HepG2 (cell line): ENCODE measurements around the gene FOSL2. TPM values are rescaled to one million over a fixed set of nuclear protein-coding genes. Genes with fewer than 3 reads are reported as not detected.
A peak's percentile ranks its signal among the peaks of the same experiment; 100 is the strongest.

ENCODE experiments used
- FOXC1 ChIP-seq: sonication (generic); formaldehyde crosslinking; IDR thresholded peaks from 2 replicates; pipeline ENCODE4 v1.8.0; 2022; ENCODE audit warnings: mild to moderate bottlenecking, missing genetic modification reagents, borderline replicate concordance
- HHEX ChIP-seq: IDR thresholded peaks from 2 replicates; pipeline ENCODE4 v1.6.1; 2016; ENCODE audit warnings: control low read depth
- MTA1 ChIP-seq: sonication (generic); formaldehyde crosslinking; IDR thresholded peaks from 2 replicates; pipeline ENCODE4 v1.4.0; 2020; ENCODE audit warnings: missing genetic modification reagents, mild to moderate bottlenecking, borderline replicate concordance
- SAP130 ChIP-seq: IDR thresholded peaks from 2 replicates; pipeline ENCODE4 v1.6.1; 2016; ENCODE audit warnings: low read depth
- SOX5 ChIP-seq: IDR thresholded peaks from 2 replicates; pipeline ENCODE4 v1.6.1; 2016; ENCODE audit warnings: borderline replicate concordance
- TEAD3 ChIP-seq: optimal IDR thresholded peaks from 2 replicates; pipeline ENCODE3; 2016; ENCODE audit warnings: borderline replicate concordance
- TGIF2 ChIP-seq: IDR thresholded peaks from 2 replicates; pipeline ENCODE4 v1.6.1; 2016; ENCODE audit warnings: control low read depth, missing compliant biosample characterization
- ZNF136 ChIP-seq: sonication (generic); formaldehyde crosslinking; IDR thresholded peaks from 2 replicates; pipeline ENCODE4 v1.8.1; 2022; ENCODE audit warnings: low read depth, mild to moderate bottlenecking, moderate library complexity, missing genetic modification reagents
- ZNF274 ChIP-seq: sonication (generic); formaldehyde crosslinking; IDR thresholded peaks from 2 replicates; pipeline ENCODE4 v1.5.1; 2020; ENCODE audit warnings: mild to moderate bottlenecking, missing genetic modification reagents
- ZNF382 ChIP-seq: sonication (generic); formaldehyde crosslinking; IDR thresholded peaks from 2 replicates; pipeline ENCODE4 v1.5.0; 2020; ENCODE audit warnings: missing genetic modification reagents, mild to moderate bottlenecking, borderline replicate concordance
- ZNF546 ChIP-seq: sonication (generic); formaldehyde crosslinking; conservative IDR thresholded peaks from 2 replicates; pipeline ENCODE4 v1.8.1; 2023; ENCODE audit warnings: mild to moderate bottlenecking, missing genetic modification reagents
- ZNF563 ChIP-seq: sonication (generic); formaldehyde crosslinking; IDR thresholded peaks from 2 replicates; pipeline ENCODE4 v1.8.0; 2022; ENCODE audit warnings: mild to moderate bottlenecking, moderate library complexity, missing genetic modification reagents
- ZNF569 ChIP-seq: sonication (generic); formaldehyde crosslinking; IDR thresholded peaks from 2 replicates; pipeline ENCODE4 v1.5.0; 2020; ENCODE audit warnings: mild to moderate bottlenecking, missing genetic modification reagents, moderate library complexity, borderline replicate concordance
- ZNF724P ChIP-seq: sonication (generic); formaldehyde crosslinking; IDR thresholded peaks from 2 replicates; pipeline ENCODE4 v1.8.0; 2022; ENCODE audit warnings: missing genetic modification reagents, borderline replicate concordance
- polyA plus RNA-seq, 8 experiments: library from polyadenylated mRNA; depleted of rRNA in 3 of 8; stranded (reverse) in 7 of 8; unstranded in 1 of 8; fragments of >200 nt; fragmentation: Illumina TruSeq in 4 of 8; extraction: Trizol in 4 of 8; gene quantifications; 2 replicates each; pipeline versions ENCODE4 v1.2.1 to v1.2.3, GENCODE V29; 2011 to 2016; ENCODE audit warnings: low read depth in 4 of 8, missing spikeins in 1 of 8, mixed read lengths in 1 of 8; ENCODE audit not compliant: insufficient read depth in 1 of 8
- total RNA-seq, 5 experiments: library from RNA; depleted of rRNA; stranded (reverse); fragments of >200 nt; fragmentation: Illumina TruSeq; extraction: Trizol; gene quantifications; 2 replicates each; pipeline ENCODE4 v1.2.3, GENCODE V29; 2016; ENCODE audit warnings: low read depth in 1 of 5
- TF ChIP-seq, protein P1 (sequence below): sonication (generic); formaldehyde crosslinking; IDR thresholded peaks from 2 replicates; pipeline ENCODE4 v1.5.0; 2020; ENCODE audit warnings: mild to moderate bottlenecking, missing genetic modification reagents, moderate library complexity
- TF ChIP-seq, protein P2 (sequence below): sonication (generic); formaldehyde crosslinking; IDR thresholded peaks from 2 replicates; pipeline ENCODE4 v1.5.1; 2020; ENCODE audit warnings: mild to moderate bottlenecking, missing genetic modification reagents, moderate library complexity
- TF ChIP-seq, protein P3 (sequence below): IDR thresholded peaks from 2 replicates; pipeline ENCODE4 v1.6.1; 2018; ENCODE audit warnings: missing genetic modification reagents, mild to moderate bottlenecking, missing compliant biosample characterization
- TF ChIP-seq, protein P4 (sequence below): sonication (generic); formaldehyde crosslinking; conservative IDR thresholded peaks from 2 replicates; pipeline ENCODE4 v1.5.0; 2020; ENCODE audit warnings: missing genetic modification reagents
- TF ChIP-seq, protein P5 (sequence below): sonication (generic); formaldehyde crosslinking; IDR thresholded peaks from 2 replicates; pipeline ENCODE4 v1.4.0; 2020; ENCODE audit warnings: missing genetic modification reagents
- TF ChIP-seq, protein P6 (sequence below): sonication (generic); formaldehyde crosslinking; IDR thresholded peaks from 2 replicates; pipeline ENCODE4 v1.5.1; 2020; ENCODE audit warnings: missing genetic modification reagents, mild to moderate bottlenecking, borderline replicate concordance
- TF ChIP-seq, protein P7 (sequence below): sonication (generic); formaldehyde crosslinking; IDR thresholded peaks from 2 replicates; pipeline ENCODE4 v1.4.0; 2020; ENCODE audit warnings: mild to moderate bottlenecking, missing genetic modification reagents

Gene FOSL2
- total and polyA plus RNA-seq, 2 of the 13 experiments (the other 11 are each of a cell fraction or from before 2014, with no cell fraction given) = 3.4 to 18.1 TPM

DNA sequence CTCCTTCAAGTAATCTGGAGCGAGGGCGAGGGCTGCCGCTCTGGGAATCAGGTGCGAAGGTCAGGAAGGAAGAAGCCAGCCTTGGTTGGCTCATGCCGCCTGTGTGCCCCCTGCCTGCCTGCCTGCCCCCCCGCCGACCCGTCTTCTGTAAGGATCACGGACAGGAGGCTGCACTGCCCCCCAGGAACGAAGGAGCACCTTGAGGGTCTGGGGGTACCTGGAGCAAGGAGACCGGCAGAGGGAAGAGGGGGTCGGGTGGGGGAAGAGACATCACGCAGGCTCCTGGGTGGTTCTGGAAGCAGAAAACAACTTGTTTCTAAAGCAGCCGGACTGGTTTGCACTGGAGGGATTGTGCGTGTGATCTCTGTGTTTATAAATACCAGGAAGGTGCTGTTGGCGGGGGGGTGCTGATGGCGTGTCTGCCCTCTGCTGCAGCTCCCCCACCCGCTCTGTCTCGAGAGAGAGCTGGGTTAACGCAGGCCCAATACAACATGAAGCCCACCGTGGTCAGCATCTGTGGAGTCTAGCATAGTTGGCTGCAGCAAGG, 1.7 kb downstream of the FOSL2 start (continued):
- TF ChIP-seq, protein P1, sequence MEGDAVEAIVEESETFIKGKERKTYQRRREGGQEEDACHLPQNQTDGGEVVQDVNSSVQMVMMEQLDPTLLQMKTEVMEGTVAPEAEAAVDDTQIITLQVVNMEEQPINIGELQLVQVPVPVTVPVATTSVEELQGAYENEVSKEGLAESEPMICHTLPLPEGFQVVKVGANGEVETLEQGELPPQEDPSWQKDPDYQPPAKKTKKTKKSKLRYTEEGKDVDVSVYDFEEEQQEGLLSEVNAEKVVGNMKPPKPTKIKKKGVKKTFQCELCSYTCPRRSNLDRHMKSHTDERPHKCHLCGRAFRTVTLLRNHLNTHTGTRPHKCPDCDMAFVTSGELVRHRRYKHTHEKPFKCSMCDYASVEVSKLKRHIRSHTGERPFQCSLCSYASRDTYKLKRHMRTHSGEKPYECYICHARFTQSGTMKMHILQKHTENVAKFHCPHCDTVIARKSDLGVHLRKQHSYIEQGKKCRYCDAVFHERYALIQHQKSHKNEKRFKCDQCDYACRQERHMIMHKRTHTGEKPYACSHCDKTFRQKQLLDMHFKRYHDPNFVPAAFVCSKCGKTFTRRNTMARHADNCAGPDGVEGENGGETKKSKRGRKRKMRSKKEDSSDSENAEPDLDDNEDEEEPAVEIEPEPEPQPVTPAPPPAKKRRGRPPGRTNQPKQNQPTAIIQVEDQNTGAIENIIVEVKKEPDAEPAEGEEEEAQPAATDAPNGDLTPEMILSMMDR (CRISPR knock-in tag) = peak; percentile 7; the same call in 1 of the 2 replicates
- 0 out of 2 replicates have a peak, but pooled peaks have one; percentile 25 for TF ChIP-seq ZNF569 (CRISPR knock-in tag)
- TF ChIP-seq, protein P2, sequence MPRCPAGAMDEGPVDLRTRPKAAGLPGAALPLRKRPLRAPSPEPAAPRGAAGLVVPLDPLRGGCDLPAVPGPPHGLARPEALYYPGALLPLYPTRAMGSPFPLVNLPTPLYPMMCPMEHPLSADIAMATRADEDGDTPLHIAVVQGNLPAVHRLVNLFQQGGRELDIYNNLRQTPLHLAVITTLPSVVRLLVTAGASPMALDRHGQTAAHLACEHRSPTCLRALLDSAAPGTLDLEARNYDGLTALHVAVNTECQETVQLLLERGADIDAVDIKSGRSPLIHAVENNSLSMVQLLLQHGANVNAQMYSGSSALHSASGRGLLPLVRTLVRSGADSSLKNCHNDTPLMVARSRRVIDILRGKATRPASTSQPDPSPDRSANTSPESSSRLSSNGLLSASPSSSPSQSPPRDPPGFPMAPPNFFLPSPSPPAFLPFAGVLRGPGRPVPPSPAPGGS (CRISPR knock-in tag) = no peak
- 0 out of 2 replicates have a peak, but pooled peaks have one; percentile 23 for TF ChIP-seq HHEX (CRISPR knock-in tag)
- TF ChIP-seq, protein P3, sequence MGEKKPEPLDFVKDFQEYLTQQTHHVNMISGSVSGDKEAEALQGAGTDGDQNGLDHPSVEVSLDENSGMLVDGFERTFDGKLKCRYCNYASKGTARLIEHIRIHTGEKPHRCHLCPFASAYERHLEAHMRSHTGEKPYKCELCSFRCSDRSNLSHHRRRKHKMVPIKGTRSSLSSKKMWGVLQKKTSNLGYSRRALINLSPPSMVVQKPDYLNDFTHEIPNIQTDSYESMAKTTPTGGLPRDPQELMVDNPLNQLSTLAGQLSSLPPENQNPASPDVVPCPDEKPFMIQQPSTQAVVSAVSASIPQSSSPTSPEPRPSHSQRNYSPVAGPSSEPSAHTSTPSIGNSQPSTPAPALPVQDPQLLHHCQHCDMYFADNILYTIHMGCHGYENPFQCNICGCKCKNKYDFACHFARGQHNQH = no peak
- TF ChIP-seq, protein P4, sequence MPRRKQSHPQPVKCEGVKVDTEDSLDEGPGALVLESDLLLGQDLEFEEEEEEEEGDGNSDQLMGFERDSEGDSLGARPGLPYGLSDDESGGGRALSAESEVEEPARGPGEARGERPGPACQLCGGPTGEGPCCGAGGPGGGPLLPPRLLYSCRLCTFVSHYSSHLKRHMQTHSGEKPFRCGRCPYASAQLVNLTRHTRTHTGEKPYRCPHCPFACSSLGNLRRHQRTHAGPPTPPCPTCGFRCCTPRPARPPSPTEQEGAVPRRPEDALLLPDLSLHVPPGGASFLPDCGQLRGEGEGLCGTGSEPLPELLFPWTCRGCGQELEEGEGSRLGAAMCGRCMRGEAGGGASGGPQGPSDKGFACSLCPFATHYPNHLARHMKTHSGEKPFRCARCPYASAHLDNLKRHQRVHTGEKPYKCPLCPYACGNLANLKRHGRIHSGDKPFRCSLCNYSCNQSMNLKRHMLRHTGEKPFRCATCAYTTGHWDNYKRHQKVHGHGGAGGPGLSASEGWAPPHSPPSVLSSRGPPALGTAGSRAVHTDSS (CRISPR knock-in tag) = no peak
- 0 out of 2 replicates have a peak, but pooled peaks have one; percentile 13 for TF ChIP-seq SOX5 (CRISPR knock-in tag)
- TF ChIP-seq FOXC1 = peak; percentile 55; the same call in 1 of the 2 replicates
- TF ChIP-seq TEAD3 (CRISPR knock-in tag) = peak; percentile 59
- TF ChIP-seq MTA1 = 0 out of 2 replicates have a peak, but pooled peaks have one; percentile 20
- peak; percentile 58; the same call in 1 of the 2 replicates for TF ChIP-seq TGIF2 (CRISPR knock-in tag)
- TF ChIP-seq SAP130 (CRISPR knock-in tag) = peak; percentile 82
- TF ChIP-seq, protein P5, sequence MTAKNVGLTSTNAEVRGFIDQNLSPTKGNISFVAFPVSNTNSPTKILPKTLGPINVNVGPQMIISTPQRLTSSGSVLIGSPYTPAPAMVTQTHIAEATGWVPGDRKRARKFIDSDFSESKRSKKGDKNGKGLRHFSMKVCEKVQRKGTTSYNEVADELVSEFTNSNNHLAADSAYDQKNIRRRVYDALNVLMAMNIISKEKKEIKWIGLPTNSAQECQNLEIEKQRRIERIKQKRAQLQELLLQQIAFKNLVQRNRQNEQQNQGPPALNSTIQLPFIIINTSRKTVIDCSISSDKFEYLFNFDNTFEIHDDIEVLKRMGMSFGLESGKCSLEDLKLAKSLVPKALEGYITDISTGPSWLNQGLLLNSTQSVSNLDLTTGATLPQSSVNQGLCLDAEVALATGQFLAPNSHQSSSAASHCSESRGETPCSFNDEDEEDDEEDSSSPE (CRISPR knock-in tag) = no peak
- TF ChIP-seq ZNF546 (CRISPR knock-in tag) = peak; percentile 39; the same call in 1 of the 2 replicates
- TF ChIP-seq ZNF382 = no peak
- TF ChIP-seq, protein P6, sequence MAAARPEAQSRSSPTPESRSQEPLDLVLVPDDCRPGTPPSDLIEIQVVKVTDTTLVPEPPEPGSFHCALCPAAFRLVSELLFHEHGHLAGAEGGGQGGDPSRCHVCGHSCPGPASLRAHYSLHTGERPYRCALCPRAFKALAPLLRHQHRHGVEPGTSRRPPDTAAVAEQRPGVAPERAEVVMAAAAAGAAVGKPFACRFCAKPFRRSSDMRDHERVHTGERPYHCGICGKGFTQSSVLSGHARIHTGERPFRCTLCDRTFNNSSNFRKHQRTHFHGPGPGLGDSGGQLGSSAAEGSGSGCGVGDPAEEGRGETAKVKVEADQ (CRISPR knock-in tag) = peak; percentile 28; the same call in 1 of the 2 replicates
- 0 out of 2 replicates have a peak, but pooled peaks have one; percentile 77 for TF ChIP-seq ZNF136 (CRISPR knock-in tag)
- 0 out of 2 replicates have a peak, but pooled peaks have one; percentile 65 for TF ChIP-seq ZNF724P (CRISPR knock-in tag)
- TF ChIP-seq ZNF563 (CRISPR knock-in tag) = 0 out of 2 replicates have a peak, but pooled peaks have one; percentile 3
- TF ChIP-seq, protein P7, sequence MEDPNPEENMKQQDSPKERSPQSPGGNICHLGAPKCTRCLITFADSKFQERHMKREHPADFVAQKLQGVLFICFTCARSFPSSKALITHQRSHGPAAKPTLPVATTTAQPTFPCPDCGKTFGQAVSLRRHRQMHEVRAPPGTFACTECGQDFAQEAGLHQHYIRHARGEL = no peak
- peak; percentile 68; the same call in 1 of the 2 replicates for TF ChIP-seq ZNF274 (CRISPR knock-in tag)
